Measurements from ENCODE around the gene TCFL5.

Gene TCFL5

DNA sequence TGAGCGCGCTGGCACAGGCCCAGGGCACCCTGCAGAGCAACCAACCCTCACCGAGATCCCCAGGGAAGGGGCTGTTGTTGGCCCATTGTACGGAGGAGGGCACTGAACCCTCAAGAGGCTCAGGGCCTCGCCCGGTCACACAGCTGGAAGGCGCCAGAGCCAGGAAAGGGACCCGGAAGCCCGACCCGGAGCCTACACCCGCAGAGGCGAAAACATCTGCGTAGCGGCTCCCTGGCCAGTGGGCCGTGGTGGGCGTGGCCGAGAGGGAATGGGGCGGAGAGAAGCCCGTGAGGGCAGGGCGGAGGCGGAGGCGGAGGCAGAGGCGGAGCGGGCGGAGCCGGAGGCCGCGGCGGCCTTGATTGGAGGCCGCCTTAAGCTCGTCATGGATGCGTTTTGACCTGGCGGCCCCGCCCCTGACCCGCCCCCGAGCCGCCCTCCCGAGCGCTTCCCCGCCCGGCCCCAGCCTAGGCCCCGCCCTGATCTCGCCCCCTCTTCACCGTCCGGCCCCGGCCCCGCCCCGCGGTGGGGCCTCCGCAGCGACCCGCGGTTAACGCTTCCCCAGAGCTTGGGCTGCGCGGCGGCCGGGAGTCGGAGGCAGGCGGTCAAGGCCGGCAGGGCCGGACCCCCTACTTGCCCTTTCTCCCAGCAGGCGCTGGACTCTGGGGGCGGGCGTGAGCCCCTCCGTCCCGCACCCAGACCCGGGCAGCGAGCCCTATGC is 67.5 kb downstream of the TCFL5 start:
- peak overlapping the region; percentile 90; the same call in 1 of the 2 replicates for H2AFZ ChIP-seq (ENCODE audit: low read depth)
- peaks cover 24% of the 10 kb centered on the region for H3K27me3 ChIP-seq (ENCODE audit: insufficient read depth, low read depth)
- H3K9ac ChIP-seq, result peak overlapping the region; percentile 82; the same call in 1 of the 2 replicates
- peaks cover 7% of the 10 kb centered on the region; the same call in 1 of the 2 replicates for H3K36me3 ChIP-seq (ENCODE audit: insufficient read depth)
- H3K79me2 ChIP-seq (ENCODE audit: insufficient read depth, low read depth), result no peaks in the 10 kb centered on the region
- TF ChIP-seq, protein P1, sequence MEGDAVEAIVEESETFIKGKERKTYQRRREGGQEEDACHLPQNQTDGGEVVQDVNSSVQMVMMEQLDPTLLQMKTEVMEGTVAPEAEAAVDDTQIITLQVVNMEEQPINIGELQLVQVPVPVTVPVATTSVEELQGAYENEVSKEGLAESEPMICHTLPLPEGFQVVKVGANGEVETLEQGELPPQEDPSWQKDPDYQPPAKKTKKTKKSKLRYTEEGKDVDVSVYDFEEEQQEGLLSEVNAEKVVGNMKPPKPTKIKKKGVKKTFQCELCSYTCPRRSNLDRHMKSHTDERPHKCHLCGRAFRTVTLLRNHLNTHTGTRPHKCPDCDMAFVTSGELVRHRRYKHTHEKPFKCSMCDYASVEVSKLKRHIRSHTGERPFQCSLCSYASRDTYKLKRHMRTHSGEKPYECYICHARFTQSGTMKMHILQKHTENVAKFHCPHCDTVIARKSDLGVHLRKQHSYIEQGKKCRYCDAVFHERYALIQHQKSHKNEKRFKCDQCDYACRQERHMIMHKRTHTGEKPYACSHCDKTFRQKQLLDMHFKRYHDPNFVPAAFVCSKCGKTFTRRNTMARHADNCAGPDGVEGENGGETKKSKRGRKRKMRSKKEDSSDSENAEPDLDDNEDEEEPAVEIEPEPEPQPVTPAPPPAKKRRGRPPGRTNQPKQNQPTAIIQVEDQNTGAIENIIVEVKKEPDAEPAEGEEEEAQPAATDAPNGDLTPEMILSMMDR (conservative IDR thresholded peaks at IDR 0.05; ENCODE audit: low read depth, low read length), result no peak
- peaks cover 28% of the 10 kb centered on the region for H3K4me1 ChIP-seq (ENCODE audit: low read depth, poor library complexity, severe bottlenecking)
- H3K4me2 ChIP-seq, result peak overlapping the region; percentile 97
- peak overlapping the region; percentile 59 for H3K27ac ChIP-seq
- H3K4me3 ChIP-seq (IDR thresholded peaks at IDR 0.05; ENCODE audit: insufficient read depth, low read depth, low read length), result no peak overlapping the region
- no peaks in the 10 kb centered on the region for H4K20me1 ChIP-seq (ENCODE audit: insufficient read depth)

- peaks cover 29% of the 10 kb centered on the region for H3K27me3 ChIP-seq (ENCODE audit: insufficient read depth, low read depth)
- peaks cover 4% of the 10 kb centered on the region; the same call in 1 of the 2 replicates for H3K36me3 ChIP-seq (ENCODE audit: insufficient read depth)
- peak overlapping the region; percentile 71 for H3K4me2 ChIP-seq
- peaks cover 28% of the 10 kb centered on the region for H3K4me1 ChIP-seq (ENCODE audit: low read depth, poor library complexity, severe bottlenecking)
- no peaks in the 10 kb centered on the region for H4K20me1 ChIP-seq (ENCODE audit: insufficient read depth)
- no peak overlapping the region for H3K27ac ChIP-seq
- TF ChIP-seq, protein P1 (conservative IDR thresholded peaks at IDR 0.05; ENCODE audit: low read depth, low read length), result no peak
- no peak overlapping the region for H3K4me3 ChIP-seq (IDR thresholded peaks at IDR 0.05; ENCODE audit: insufficient read depth, low read depth, low read length)
- no peaks in the 10 kb centered on the region for H3K79me2 ChIP-seq (ENCODE audit: insufficient read depth, low read depth)
- peak overlapping the region; percentile 78; the same call in 1 of the 2 replicates for H2AFZ ChIP-seq (ENCODE audit: low read depth)
- H3K9ac ChIP-seq, result no peak overlapping the region; the same call in 1 of the 2 replicates
Observed at GRCh38 chr20:62793757-62794006, 67.9 kb downstream of the TCFL5 start.

- Histone ChIP-seq H3K36me3 (ENCODE audit: insufficient read depth) (no peaks in the 10 kb centered on the region), H3K4me2 (peak overlapping the region; percentile 71; the same call in 1 of the 2 replicates), H3K4me1 (ENCODE audit: low read depth, poor library complexity, severe bottlenecking) (peaks cover 28% of the 10 kb centered on the region), H3K4me3 (IDR thresholded peaks at IDR 0.05; ENCODE audit: insufficient read depth, low read depth, low read length) (no peak overlapping the region), H3K9ac (no peak overlapping the region), H2AFZ (ENCODE audit: low read depth) (no peak overlapping the region; the same call in 1 of the 2 replicates), H3K27ac (no peak overlapping the region), H4K20me1 (ENCODE audit: insufficient read depth) (no peaks in the 10 kb centered on the region), H3K27me3 (ENCODE audit: insufficient read depth, low read depth) (peaks cover 35% of the 10 kb centered on the region), H3K79me2 (ENCODE audit: insufficient read depth, low read depth) (no peaks in the 10 kb centered on the region)
- TF ChIP-seq, protein P1 (conservative IDR thresholded peaks at IDR 0.05; ENCODE audit: low read depth, low read length), result no peak
Observed at GRCh38 chr20:62792940-62793756, 68.5 kb downstream of the TCFL5 start.

GRCh38 chr20:62792182-62792939 is 69.3 kb downstream of the TCFL5 start:
- TF ChIP-seq, protein P1 (conservative IDR thresholded peaks at IDR 0.05; ENCODE audit: low read depth, low read length), result no peak
- Histone ChIP-seq H3K79me2 (ENCODE audit: insufficient read depth, low read depth) (no peaks in the 10 kb centered on the region), H3K4me1 (ENCODE audit: low read depth, poor library complexity, severe bottlenecking) (peaks cover 28% of the 10 kb centered on the region), H3K36me3 (ENCODE audit: insufficient read depth) (no peaks in the 10 kb centered on the region), H3K4me2 (no peak overlapping the region), H3K9ac (no peak overlapping the region), H2AFZ (ENCODE audit: low read depth) (no peak overlapping the region), H3K4me3 (IDR thresholded peaks at IDR 0.05; ENCODE audit: insufficient read depth, low read depth, low read length) (no peak overlapping the region), H3K27ac (no peak overlapping the region), H4K20me1 (ENCODE audit: insufficient read depth) (no peaks in the 10 kb centered on the region), H3K27me3 (ENCODE audit: insufficient read depth, low read depth) (peaks cover 42% of the 10 kb centered on the region)
